ENCODE measurements around the gene TSC2.

DNA sequence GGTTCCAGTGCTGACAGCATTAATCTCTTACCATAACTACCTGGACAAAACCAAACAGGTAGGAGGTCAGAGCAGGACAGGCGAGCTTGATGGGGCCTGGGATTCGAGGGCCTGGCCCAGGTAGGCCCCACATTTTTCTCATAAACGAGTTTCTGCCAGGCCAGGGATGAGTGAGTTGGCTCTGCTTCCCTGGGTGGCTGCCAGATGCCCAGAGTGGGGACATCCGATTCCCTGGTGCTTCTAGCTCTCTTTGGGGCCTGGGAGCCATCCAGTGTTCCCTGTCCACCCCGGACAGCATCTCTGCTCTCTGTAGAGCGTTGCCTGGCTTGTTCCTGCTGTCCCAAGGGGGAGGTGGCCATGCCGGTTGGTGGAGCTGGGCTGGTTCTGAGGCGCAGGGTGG lies 25.1 kb downstream of the TSC2 start:
- TF ChIP-seq, protein P1, sequence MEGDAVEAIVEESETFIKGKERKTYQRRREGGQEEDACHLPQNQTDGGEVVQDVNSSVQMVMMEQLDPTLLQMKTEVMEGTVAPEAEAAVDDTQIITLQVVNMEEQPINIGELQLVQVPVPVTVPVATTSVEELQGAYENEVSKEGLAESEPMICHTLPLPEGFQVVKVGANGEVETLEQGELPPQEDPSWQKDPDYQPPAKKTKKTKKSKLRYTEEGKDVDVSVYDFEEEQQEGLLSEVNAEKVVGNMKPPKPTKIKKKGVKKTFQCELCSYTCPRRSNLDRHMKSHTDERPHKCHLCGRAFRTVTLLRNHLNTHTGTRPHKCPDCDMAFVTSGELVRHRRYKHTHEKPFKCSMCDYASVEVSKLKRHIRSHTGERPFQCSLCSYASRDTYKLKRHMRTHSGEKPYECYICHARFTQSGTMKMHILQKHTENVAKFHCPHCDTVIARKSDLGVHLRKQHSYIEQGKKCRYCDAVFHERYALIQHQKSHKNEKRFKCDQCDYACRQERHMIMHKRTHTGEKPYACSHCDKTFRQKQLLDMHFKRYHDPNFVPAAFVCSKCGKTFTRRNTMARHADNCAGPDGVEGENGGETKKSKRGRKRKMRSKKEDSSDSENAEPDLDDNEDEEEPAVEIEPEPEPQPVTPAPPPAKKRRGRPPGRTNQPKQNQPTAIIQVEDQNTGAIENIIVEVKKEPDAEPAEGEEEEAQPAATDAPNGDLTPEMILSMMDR (IDR thresholded peaks at IDR 0.05), result no peak
- TF ChIP-seq POLR2A (IDR thresholded peaks at IDR 0.05), result no peak

All from right lobe of liver (tissue), 4 donors.